B cell (primary cell): Measurements from ENCODE around the gene SFXN3.

ENCODE experiments used
- CTCF ChIP-seq: fragments of 200-600 bp; IDR thresholded peaks from one replicate; pipeline ENCODE4 v1.8.0; 2022; ENCODE audit warnings: antibody characterized with exemption, mild to moderate bottlenecking
- EZH2 ChIP-seq: IDR thresholded peaks from 2 replicates; pipeline ENCODE4 v1.6.1; 2012; ENCODE audit warnings: borderline replicate concordance, low read depth, mild to moderate bottlenecking, moderate library complexity, low read length; ENCODE audit not compliant: insufficient read depth, poor library complexity, severe bottlenecking

DNA sequence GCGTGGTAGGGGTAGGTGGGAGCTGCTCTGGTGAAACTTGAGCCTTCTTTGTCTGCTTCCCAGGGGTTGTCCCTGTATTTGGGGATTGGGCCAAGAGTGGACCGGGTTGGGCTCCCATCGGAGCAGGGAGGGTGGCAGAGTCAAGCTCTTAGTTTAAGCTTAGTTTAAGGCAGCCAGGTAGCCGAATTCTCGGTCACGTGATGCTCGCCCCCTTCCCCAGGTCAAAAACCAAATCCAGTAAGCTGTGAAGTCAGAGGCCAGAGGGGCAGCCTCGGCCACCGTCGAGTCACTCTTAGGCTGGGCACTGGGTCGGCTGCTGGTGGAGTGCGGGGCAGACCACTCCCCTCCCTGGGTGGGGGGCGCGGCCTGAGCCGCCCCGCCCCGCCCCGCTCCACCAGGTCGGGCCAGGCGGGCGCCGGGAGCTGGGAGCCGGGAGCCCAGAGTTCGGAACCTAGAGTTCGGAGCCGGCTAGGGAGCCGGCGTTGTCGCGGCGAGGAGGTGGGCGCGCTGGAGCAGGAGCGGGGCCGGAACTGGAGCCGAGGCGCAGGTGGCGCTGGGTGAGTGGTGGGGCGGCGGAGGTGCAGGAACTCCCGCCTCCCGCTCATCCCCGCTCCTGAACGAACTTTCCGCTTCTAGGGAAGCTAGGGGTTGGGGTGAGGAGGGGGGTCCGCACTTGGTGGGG, 34.2 kb upstream of the SFXN3 start:
- no peak for TF ChIP-seq CTCF
- TF ChIP-seq EZH2: no peak
